ENCODE data around the gene ISM1.
A peak's percentile ranks its signal among the peaks of the same experiment; 100 is the strongest.

The ISM1 gene

GRCh38 chr20:13302647-13303450, 81.8 kb downstream of the ISM1 start:
- TF ChIP-seq CTCF (IDR thresholded peaks at IDR 0.05; ENCODE audit: low read depth, low read length), result peak; percentile 85
- DNase-seq (ENCODE audit: extremely low read depth, low read depth), result no peak

- no peak for TF ChIP-seq CTCF (IDR thresholded peaks at IDR 0.05; ENCODE audit: low read depth, low read length)
- no peak for DNase-seq (ENCODE audit: extremely low read depth, low read depth)
These were observed 84.2 kb downstream of the ISM1 start for GRCh38 chr20:13305284-13305683.

- TF ChIP-seq CTCF (IDR thresholded peaks at IDR 0.05; ENCODE audit: low read depth, low read length), result no peak
These were observed 86.6 kb downstream of the ISM1 start for GRCh38 chr20:13307562-13308163.

GRCh38 chr20:13312300-13312699, 91.2 kb downstream of the ISM1 start:
- no peak for TF ChIP-seq CTCF (IDR thresholded peaks at IDR 0.05; ENCODE audit: low read depth, low read length)
- DNase-seq (ENCODE audit: extremely low read depth, low read depth), result no peak

More at GRCh38 chr20:13307562-13308163, 86.6 kb downstream of the ISM1 start:
- no peak for DNase-seq (ENCODE audit: extremely low read depth, low read depth)

- no peak for DNase-seq (ENCODE audit: extremely low read depth, low read depth)
- no peak for TF ChIP-seq CTCF (IDR thresholded peaks at IDR 0.05; ENCODE audit: low read depth, low read length)
These were observed 92.1 kb downstream of the ISM1 start for GRCh38 chr20:13313201-13313600.

GRCh38 chr20:13317439-13317838, 96.4 kb downstream of the ISM1 start:
- no peak for TF ChIP-seq CTCF (IDR thresholded peaks at IDR 0.05; ENCODE audit: low read depth, low read length)

GRCh38 chr20:13318871-13319521, 97.9 kb downstream of the ISM1 start:
- no peak for DNase-seq (ENCODE audit: extremely low read depth, low read depth)
- TF ChIP-seq CTCF (IDR thresholded peaks at IDR 0.05; ENCODE audit: low read depth, low read length), result no peak

More at GRCh38 chr20:13317439-13317838, 96.4 kb downstream of the ISM1 start:
- no peak for DNase-seq (ENCODE audit: extremely low read depth, low read depth)

All from AG09319 (cell line).